HepG2 (cell line): Measurements from ENCODE around the gene ARID5B. TPM values are rescaled to one million over a fixed set of nuclear protein-coding genes. Genes with fewer than 3 reads are reported as not detected.

Source experiments
- AHDC1 ChIP-seq: sonication (generic); formaldehyde crosslinking; IDR thresholded peaks from 2 replicates; pipeline ENCODE4 v1.5.1; 2020; ENCODE audit warnings: mild to moderate bottlenecking, missing genetic modification reagents, borderline replicate concordance
- CEBPG ChIP-seq: IDR thresholded peaks from 2 replicates; pipeline ENCODE4 v1.6.1; 2016
- FOXA1 ChIP-seq, 2 experiments: fragments of 450-650 bp in 1 of 2; sonication (generic) in 1 of 2; formaldehyde crosslinking in 1 of 2; IDR thresholded peaks; 2 replicates each; pipeline versions ENCODE4 v1.4.0 to v1.6.1; 2016 to 2020; ENCODE audit warnings: missing genetic modification reagents in 1 of 2
- FOXJ3 ChIP-seq: sonication (generic); formaldehyde crosslinking; IDR thresholded peaks from 2 replicates; pipeline ENCODE4 v1.4.0; 2020; ENCODE audit warnings: missing genetic modification reagents, mild to moderate bottlenecking, borderline replicate concordance
- FOXP1 ChIP-seq, 2 experiments: fragments of 450-650 bp in 1 of 2; IDR thresholded peaks; 2 replicates each; pipeline ENCODE4 v1.6.1; 2017 to 2018; ENCODE audit warnings: antibody characterized with exemption in 1 of 2
- ISL2 ChIP-seq: sonication (generic); formaldehyde crosslinking; IDR thresholded peaks from 2 replicates; pipeline ENCODE4 v1.5.0; 2020; ENCODE audit warnings: missing genetic modification reagents
- MIXL1 ChIP-seq: IDR thresholded peaks from 2 replicates; pipeline ENCODE4 v1.6.1; 2016
- MTA1 ChIP-seq: sonication (generic); formaldehyde crosslinking; IDR thresholded peaks from 2 replicates; pipeline ENCODE4 v1.4.0; 2020; ENCODE audit warnings: missing genetic modification reagents, mild to moderate bottlenecking, borderline replicate concordance
- NFYB ChIP-seq: sonication (generic); formaldehyde crosslinking; IDR thresholded peaks from 2 replicates; pipeline ENCODE4 v1.4.0; 2020; ENCODE audit warnings: missing genetic modification reagents
- NR2F6 ChIP-seq, 2 experiments: IDR thresholded peaks; 2 replicates each; pipeline ENCODE4 v1.6.1; 2016; ENCODE audit warnings: antibody characterized with exemption in 1 of 2, mild to moderate bottlenecking in 1 of 2
- ONECUT2 ChIP-seq: sonication (generic); formaldehyde crosslinking; IDR thresholded peaks from 2 replicates; pipeline ENCODE4 v1.4.0; 2020; ENCODE audit warnings: missing genetic modification reagents
- SIN3A ChIP-seq: IDR thresholded peaks from 2 replicates; pipeline ENCODE4 v1.6.1; 2011; ENCODE audit warnings: low read depth, mild to moderate bottlenecking, control low read depth, low read length, borderline replicate concordance
- SOX6 ChIP-seq, 2 experiments: fragments of 450-650 bp in 1 of 2; sonication (generic) in 1 of 2; formaldehyde crosslinking in 1 of 2; IDR thresholded peaks; 2 replicates each; pipeline versions ENCODE4 v1.4.0 to v1.6.1; 2017 to 2020; ENCODE audit warnings: antibody characterized with exemption in 1 of 2, mild to moderate bottlenecking in 1 of 2, missing genetic modification reagents in 1 of 2
- TCF7 ChIP-seq: sonication (generic); IDR thresholded peaks from 2 replicates; pipeline ENCODE4 v1.6.1; 2016; ENCODE audit warnings: antibody characterized with exemption, low read depth
- ZNF609 ChIP-seq: sonication (generic); formaldehyde crosslinking; IDR thresholded peaks from 2 replicates; pipeline ENCODE4 v1.4.0; 2020; ENCODE audit warnings: mild to moderate bottlenecking, missing genetic modification reagents, borderline replicate concordance
- ZNF660 ChIP-seq: sonication (generic); formaldehyde crosslinking; IDR thresholded peaks from 2 replicates; pipeline ENCODE4 v1.5.1; 2020; ENCODE audit warnings: mild to moderate bottlenecking, low read depth, missing genetic modification reagents, borderline replicate concordance
- polyA plus RNA-seq, 8 experiments: library from polyadenylated mRNA; depleted of rRNA in 3 of 8; stranded (reverse) in 7 of 8; unstranded in 1 of 8; fragments of >200 nt; fragmentation: Illumina TruSeq in 4 of 8; extraction: Trizol in 4 of 8; gene quantifications; 2 replicates each; pipeline versions ENCODE4 v1.2.1 to v1.2.3, GENCODE V29; 2011 to 2016; ENCODE audit warnings: low read depth in 4 of 8, missing spikeins in 1 of 8, mixed read lengths in 1 of 8; ENCODE audit not compliant: insufficient read depth in 1 of 8
- total RNA-seq, 5 experiments: library from RNA; depleted of rRNA; stranded (reverse); fragments of >200 nt; fragmentation: Illumina TruSeq; extraction: Trizol; gene quantifications; 2 replicates each; pipeline ENCODE4 v1.2.3, GENCODE V29; 2016; ENCODE audit warnings: low read depth in 1 of 5

The ARID5B gene
- total and polyA plus RNA-seq, 2 of the 13 experiments (the other 11 are each of a cell fraction or from before 2014, with no cell fraction given): 6.2 to 21.1 TPM

GRCh38 chr10:61964949-61965702 is 63.6 kb downstream of the ARID5B start (continued):
- TF ChIP-seq ZNF609 (CRISPR knock-in tag) (peak; percentile 65; the same call in 1 of the 2 replicates), ONECUT2 (no peak), FOXP1 (IDR thresholded peaks at IDR 0.05) (no peak), FOXP1 (CRISPR knock-in tag; IDR thresholded peaks at IDR 0.05) (peak; percentile 78), TCF7 (peak; percentile 47; the same call in 1 of the 2 replicates), SOX6 (IDR thresholded peaks at IDR 0.05) (no peak), SOX6 (CRISPR knock-in tag; IDR thresholded peaks at IDR 0.05) (peak; percentile 68), FOXJ3 (CRISPR knock-in tag) (peak; percentile 87; the same call in 1 of the 2 replicates), MTA1 (CRISPR knock-in tag) (no peak), MIXL1 (peak; percentile 83), CEBPG (CRISPR knock-in tag) (peak; percentile 71), NFYB (CRISPR knock-in tag) (no peak), SIN3A (no peak), ISL2 (CRISPR knock-in tag) (peak; percentile 89), ZNF660 (no peak), FOXA1 (IDR thresholded peaks at IDR 0.05) (peak; percentile 59), FOXA1 (CRISPR knock-in tag; IDR thresholded peaks at IDR 0.05) (peak; percentile 84), NR2F6 (IDR thresholded peaks at IDR 0.05) (peak; percentile 78), NR2F6 (CRISPR knock-in tag; IDR thresholded peaks at IDR 0.05) (peak; percentile 76), AHDC1 (CRISPR knock-in tag) (peak; percentile 72; the same call in 1 of the 2 replicates)
